ENCODE measurements around the gene CCNA2. TPM values are rescaled to one million over a fixed set of nuclear protein-coding genes. Genes with fewer than 3 reads are reported as not detected.
A peak's percentile ranks its signal among the peaks of the same experiment; 100 is the strongest.

CCNA2 gene
- total RNA-seq, 1 donor from 2014 or later = 0.82 TPM

- intact Hi-C loops (cut with micrococcal nuclease) = no loop called here
- no peak for DNase-seq
- no peak for ATAC-seq
These were observed 39.3 kb downstream of the CCNA2 start for GRCh38 chr4:121784401-121784800.

- DNase-seq (no peak), ATAC-seq (no peak)
- intact Hi-C loops (cut with micrococcal nuclease) = no loop called here
These were observed 40.5 kb downstream of the CCNA2 start for GRCh38 chr4:121783210-121783609.

GRCh38 chr4:121778991-121779628 lies 44.6 kb downstream of the CCNA2 start:
- DNase-seq (no peak), ATAC-seq (peak; percentile 59)
- intact Hi-C loops (cut with micrococcal nuclease) = no loop called here

- ATAC-seq (no peak), DNase-seq (no peak)
- intact Hi-C loops (cut with micrococcal nuclease) = no loop called here
These were observed 46.1 kb downstream of the CCNA2 start for GRCh38 chr4:121777625-121778024.

GRCh38 chr4:121776610-121777401 lies 46.9 kb downstream of the CCNA2 start:
- intact Hi-C loops (cut with micrococcal nuclease) = no loop called here
- no peak for ATAC-seq

GRCh38 chr4:121773883-121774282 lies 49.8 kb downstream of the CCNA2 start:
- ATAC-seq = no peak
- DNase-seq = no peak
- intact Hi-C loops (cut with micrococcal nuclease) = no loop called here

More at GRCh38 chr4:121776610-121777401, 46.9 kb downstream of the CCNA2 start:
- no peak for DNase-seq

- intact Hi-C loops (cut with micrococcal nuclease) = no loop called here
- no peak for ATAC-seq
- no peak for DNase-seq
These were observed 51.8 kb downstream of the CCNA2 start for GRCh38 chr4:121771869-121772268.

- no peak for DNase-seq
- intact Hi-C loops (cut with micrococcal nuclease) = no loop called here
- ATAC-seq = no peak
These were observed 54.3 kb downstream of the CCNA2 start for GRCh38 chr4:121769341-121769740.

- ATAC-seq = no peak
- intact Hi-C loops (cut with micrococcal nuclease) = no loop called here
These were observed 56.5 kb downstream of the CCNA2 start for GRCh38 chr4:121767166-121767565.

More at GRCh38 chr4:121767166-121767565, 56.5 kb downstream of the CCNA2 start:
- DNase-seq = no peak

Other genes with a start within 250 kb of the CCNA2 start
- gene ANXA5, start 126.9 kb downstream of the CCNA2 start, total RNA-seq = 117 TPM
- not detected for gene SMIM43, start 58.7 kb downstream of the CCNA2 start, total RNA-seq
- gene EXOSC9, start 22.6 kb downstream of the CCNA2 start, total RNA-seq = 9.4 TPM
- 5.3 TPM for gene BBS7, start 46.6 kb upstream of the CCNA2 start, total RNA-seq
- gene TRPC3, start 128.2 kb upstream of the CCNA2 start, total RNA-seq = 0.25 TPM